ENCODE data around the gene EIF5AL1. TPM values are rescaled to one million over a fixed set of nuclear protein-coding genes. Genes with fewer than 3 reads are reported as not detected.

The EIF5AL1 gene
- total and polyA plus RNA-seq, 2 of the 4 experiments (the other 2 are of a cell fraction) = 1.1 to 1.4 TPM

GRCh38 chr10:79562135-79562756 lies 49.9 kb downstream of the EIF5AL1 start:
- Histone ChIP-seq H2BK120ac (ENCODE audit: low read depth, low read length) (no peak overlapping the region), H3K9me3 (ENCODE audit: control insufficient read depth, insufficient read depth, low read length) (no peaks in the 10 kb centered on the region), H3K27me3 (ENCODE audit: control insufficient read depth, insufficient read depth, low read length) (peaks cover 12% of the 10 kb centered on the region), H3K9ac (ENCODE audit: low read depth, low read length) (no peak overlapping the region), H3K4me2 (ENCODE audit: low read depth, low read length) (peak overlapping the region; percentile 69; the same call in 1 of the 2 replicates), H4K5ac (ENCODE audit: low read depth, low read length) (no peak overlapping the region), H3K4me1 (ENCODE audit: control insufficient read depth, insufficient read depth, low read length) (no peaks in the 10 kb centered on the region), H4K20me1 (ENCODE audit: insufficient read depth, low read length) (no peaks in the 10 kb centered on the region), H3K79me1 (ENCODE audit: low read depth in 1 of 2, low read length in 2 of 2) (no peaks in the 10 kb centered on the region), H3K9me1 (ENCODE audit: insufficient read depth, low read length) (no peaks in the 10 kb centered on the region), H2AK5ac (ENCODE audit: low read depth, low read length) (no peak overlapping the region), H3K4ac (ENCODE audit: low read depth, low read length) (no peak overlapping the region), H2BK5ac (ENCODE audit: low read depth, low read length, poor library complexity, severe bottlenecking) (no peak overlapping the region), H3K36me3 (ENCODE audit: control insufficient read depth, insufficient read depth, low read length) (no peaks in the 10 kb centered on the region), H3K14ac (replicated peaks; ENCODE audit: low read depth, low read length) (no peak overlapping the region), H2AFZ (replicated peaks; ENCODE audit: low read length, poor library complexity) (peak overlapping the region; percentile 59), H2AK9ac (replicated peaks; ENCODE audit: low read depth, low read length, poor library complexity) (no peak overlapping the region), H4K91ac (ENCODE audit: insufficient read depth, low read depth, low read length) (no peak overlapping the region), H3K56ac (ENCODE audit: extremely low read depth, insufficient read depth, low read length) (no peak overlapping the region), H3K27ac (ENCODE audit: insufficient read depth, low read length) (no peak overlapping the region), H4K8ac (ENCODE audit: low read depth in 2 of 2, low read length in 2 of 2) (no peak overlapping the region), H3K23ac (ENCODE audit: low read depth, low read length) (no peak overlapping the region), H3K18ac (ENCODE audit: low read depth, low read length) (no peak overlapping the region), H3K4me3 (ENCODE audit: insufficient read depth, low read depth, low read length) (no peak overlapping the region), H2BK20ac (ENCODE audit: low read depth, low read length) (no peak overlapping the region), H2BK15ac (ENCODE audit: low read depth, low read length) (no peak overlapping the region)
- in situ Hi-C loops (cut with MboI; ENCODE audit: low sequenced_read_pairs) (loop anchor here (5.0 to 25.0 kb wide), 2 partner anchors 370 to 700 kb away; no protein-coding TSS in a partner anchor), intact Hi-C loops (cut with micrococcal nuclease) (loop anchor here (1.0 kb wide), 2 partner anchors 367 to 485 kb away; no protein-coding TSS in a partner anchor), dilution Hi-C loops (cut with HindIII; ENCODE audit: low sequenced_read_pairs, unreplicated experiment) (no loop called here)
- whole genome bisulfite sequencing, 2 experiments (ENCODE audit: extremely low coverage in 2 of 2, insufficient read length in 1 of 2) = 13% methylated on average over 11 of the region's 17 CpGs; no CpG with 5 or more reads in 1 of the 2 experiments
- TF ChIP-seq FOS (IDR thresholded peaks at IDR 0.05; ENCODE audit: low read depth, low read length) (no peak), CTCF (conservative IDR thresholded peaks at IDR 0.05; ENCODE audit: low read depth, low read length) (peak; percentile 82), RAD21 (IDR thresholded peaks at IDR 0.05; ENCODE audit: low read length) (peak; percentile 80), SMC3 (IDR thresholded peaks at IDR 0.05; ENCODE audit: low read depth, low read length) (peak; percentile 75)
- TF ChIP-seq, protein P1, sequence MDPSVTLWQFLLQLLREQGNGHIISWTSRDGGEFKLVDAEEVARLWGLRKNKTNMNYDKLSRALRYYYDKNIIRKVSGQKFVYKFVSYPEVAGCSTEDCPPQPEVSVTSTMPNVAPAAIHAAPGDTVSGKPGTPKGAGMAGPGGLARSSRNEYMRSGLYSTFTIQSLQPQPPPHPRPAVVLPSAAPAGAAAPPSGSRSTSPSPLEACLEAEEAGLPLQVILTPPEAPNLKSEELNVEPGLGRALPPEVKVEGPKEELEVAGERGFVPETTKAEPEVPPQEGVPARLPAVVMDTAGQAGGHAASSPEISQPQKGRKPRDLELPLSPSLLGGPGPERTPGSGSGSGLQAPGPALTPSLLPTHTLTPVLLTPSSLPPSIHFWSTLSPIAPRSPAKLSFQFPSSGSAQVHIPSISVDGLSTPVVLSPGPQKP (IDR thresholded peaks at IDR 0.05; ENCODE audit: borderline replicate concordance, low read depth, low read length) = no peak
- ATAC-seq (ENCODE audit: low read depth) (peak; percentile 91), DNase-seq (peak; percentile 54)
- no TSS peak for BruUV-seq (replicated peaks)
- CTCF ChIA-PET = interaction anchor here (0.6 to 0.7 kb wide), 3 partner anchors 8 to 668 kb away, joined by 3 to 4 read pairs (median 3); no protein-coding TSS in a partner anchor
- POLR2A ChIA-PET (ENCODE audit: unreplicated experiment) = no interaction called here

Data from IMR-90 (cell line).